ENCODE results near the gene TPD52L1.

TPD52L1 gene

GRCh38 chr6:125307964-125308615 lies 154.5 kb downstream of the TPD52L1 start:
- no peak for DNase-seq (ENCODE audit: extremely low read depth, low read depth)
- TF ChIP-seq CTCF (IDR thresholded peaks at IDR 0.05; ENCODE audit: low read depth, low read length, missing control alignments) = no peak
- no peak overlapping the region for H3K4me3 ChIP-seq (replicated peaks; ENCODE audit: low read depth, low read length)

GRCh38 chr6:125310994-125311649 lies 157.5 kb downstream of the TPD52L1 start:
- TF ChIP-seq CTCF (IDR thresholded peaks at IDR 0.05; ENCODE audit: low read depth, low read length, missing control alignments) = peak; percentile 67
- peak; percentile 41 for DNase-seq (ENCODE audit: extremely low read depth, low read depth)
- H3K4me3 ChIP-seq (replicated peaks; ENCODE audit: low read depth, low read length) = no peak overlapping the region

- no peak overlapping the region for H3K4me3 ChIP-seq (replicated peaks; ENCODE audit: low read depth, low read length)
- TF ChIP-seq CTCF (IDR thresholded peaks at IDR 0.05; ENCODE audit: low read depth, low read length, missing control alignments) = no peak
- DNase-seq (ENCODE audit: extremely low read depth, low read depth) = no peak
Observed at GRCh38 chr6:125312478-125312877, 158.9 kb downstream of the TPD52L1 start.

GRCh38 chr6:125312950-125313349 lies 159.4 kb downstream of the TPD52L1 start:
- no peak for TF ChIP-seq CTCF (IDR thresholded peaks at IDR 0.05; ENCODE audit: low read depth, low read length, missing control alignments)
- no peak overlapping the region for H3K4me3 ChIP-seq (replicated peaks; ENCODE audit: low read depth, low read length)
- DNase-seq (ENCODE audit: extremely low read depth, low read depth) = no peak
